GM13977 (cell line): ENCODE results near the gene SGIP1.

ENCODE experiments used
- DNase-seq: peaks from one replicate; pipeline ENCODE4 v3.0.0; 2012; ENCODE audit warnings: low spot score
- CTCF ChIP-seq: IDR thresholded peaks from 2 replicates; pipeline ENCODE4 v1.5.1; 2012; ENCODE audit warnings: mild to moderate bottlenecking, control low read depth; ENCODE audit not compliant: insufficient read depth; ENCODE audit errors: extremely low read depth, missing control alignments
- in situ Hi-C: fragments of 300-500 bp; cut with MboI; formaldehyde crosslinking; loops from one replicate; pipeline ENCODE4 v1.12.0; 2022; ENCODE audit warnings: low sequenced_read_pairs, low pct_unique_long_range_greater_than_20kb, mixed read lengths, inconsistent platforms; ENCODE audit not compliant: unreplicated experiment

The SGIP1 gene

GRCh38 chr1:66628926-66629325 is 95.0 kb downstream of the SGIP1 start:
- no peak for TF ChIP-seq CTCF
- in situ Hi-C loops = no loop called here

GRCh38 chr1:66633159-66633558 is 99.2 kb downstream of the SGIP1 start:
- in situ Hi-C loops = no loop called here

More at GRCh38 chr1:66628926-66629325, 95.0 kb downstream of the SGIP1 start:
- no peak for DNase-seq

GRCh38 chr1:66637146-66637545 is 103.2 kb downstream of the SGIP1 start:
- no peak for DNase-seq
- in situ Hi-C loops = no loop called here

More at GRCh38 chr1:66633159-66633558, 99.2 kb downstream of the SGIP1 start:
- no peak for TF ChIP-seq CTCF
- DNase-seq = no peak

GRCh38 chr1:66641891-66642473 is 108.0 kb downstream of the SGIP1 start:
- in situ Hi-C loops = no loop called here
- no peak for DNase-seq
- TF ChIP-seq CTCF = no peak

More at GRCh38 chr1:66637146-66637545, 103.2 kb downstream of the SGIP1 start:
- no peak for TF ChIP-seq CTCF

GRCh38 chr1:66642992-66643391 is 109.0 kb downstream of the SGIP1 start:
- TF ChIP-seq CTCF = no peak
- no peak for DNase-seq
- in situ Hi-C loops = no loop called here

- TF ChIP-seq CTCF = no peak
- in situ Hi-C loops = no loop called here
- no peak for DNase-seq
These were observed 110.4 kb downstream of the SGIP1 start for GRCh38 chr1:66644331-66644730.
